GM21423 (cell line): Measurements from ENCODE around the gene CLGN.
A peak's percentile ranks its signal among the peaks of the same experiment; 100 is the strongest.

Experiments
- ATAC-seq: cut with Tn5 transposase; IDR thresholded peaks from one replicate; pipeline ENCODE4 v1.9.1; 2021; ENCODE audit warnings: mild to moderate bottlenecking, moderate library complexity; ENCODE audit not compliant: unreplicated experiment

CLGN gene

GRCh38 chr4:140382732-140383131, 44.7 kb downstream of the CLGN start:
- no peak for ATAC-seq

- ATAC-seq: no peak
Observed at GRCh38 chr4:140374130-140374477, 53.3 kb downstream of the CLGN start.

- ATAC-seq: peak; percentile 93
Observed at GRCh38 chr4:140373328-140374129, 53.9 kb downstream of the CLGN start, which contains the start of gene SCOC. TSS of gene SCOC (plus strand) at chr4:140373646. CDS start at chr4:140379171, 5,525 bp downstream.

DNA sequence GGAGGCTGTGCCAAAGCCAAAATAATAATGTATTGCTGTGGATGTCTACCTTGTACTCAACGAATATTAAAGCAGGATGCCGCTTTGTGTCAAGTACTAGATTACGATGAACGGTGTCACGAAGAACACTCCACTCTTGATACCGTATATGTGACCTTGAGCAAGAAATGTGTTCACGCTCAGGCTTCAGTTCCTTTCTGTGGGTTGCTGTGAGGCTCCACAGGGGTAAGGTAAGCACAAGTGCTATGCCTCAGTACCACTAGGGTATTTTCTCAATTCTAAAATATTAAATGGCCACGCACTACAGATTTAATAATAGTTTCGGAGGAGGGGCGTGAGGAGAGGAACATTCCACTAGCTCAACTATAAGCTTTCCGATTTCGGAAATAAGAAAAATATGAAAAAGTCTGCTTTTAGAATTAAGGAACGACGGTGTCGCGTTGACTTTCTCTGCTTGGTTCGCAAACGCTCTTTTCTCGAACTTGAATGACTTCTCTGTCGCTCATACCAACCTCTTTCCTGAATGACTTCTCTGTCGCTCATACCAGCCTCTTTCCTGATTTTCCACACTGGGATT, 54.6 kb downstream of the CLGN start:
- ATAC-seq: peak; percentile 60

DNA sequence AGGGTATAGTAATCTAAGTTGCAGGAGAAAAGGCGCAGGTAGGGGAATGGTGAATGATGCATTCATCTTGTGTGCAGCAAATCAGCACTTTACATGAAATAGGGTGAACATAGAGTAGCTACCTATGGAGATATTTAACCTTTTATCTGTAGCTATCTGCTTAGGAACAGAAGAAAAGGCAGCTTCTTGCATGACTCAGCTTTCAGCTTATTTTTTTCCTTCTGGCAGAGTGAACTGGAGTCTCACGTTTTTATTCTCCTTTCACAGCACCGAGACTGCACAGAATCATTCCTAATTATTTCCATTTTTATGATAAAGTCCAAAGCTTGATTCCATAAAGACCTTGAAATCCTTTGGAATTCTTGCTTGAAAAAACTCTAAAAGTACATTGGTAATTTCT, 58.8 kb downstream of the CLGN start:
- no peak for ATAC-seq

DNA sequence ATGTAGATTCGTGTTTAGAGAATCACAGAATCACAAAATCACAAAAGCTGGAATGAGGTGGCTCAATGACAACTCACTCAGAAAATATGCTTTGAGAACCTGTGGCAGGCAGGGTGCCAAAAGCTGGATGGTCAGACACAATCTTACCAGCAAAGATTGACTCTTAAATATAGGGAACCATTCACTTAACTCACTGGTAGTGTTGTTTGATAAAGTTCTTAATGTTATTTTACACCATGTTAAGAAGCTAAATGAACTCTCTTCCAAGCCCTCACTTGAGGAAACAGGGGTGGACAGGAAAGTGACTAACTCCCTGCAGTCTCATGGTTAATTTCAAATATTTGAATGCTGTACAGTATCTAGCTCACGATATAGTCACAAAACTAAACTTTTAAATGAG, 59.7 kb downstream of the CLGN start:
- ATAC-seq: no peak

DNA sequence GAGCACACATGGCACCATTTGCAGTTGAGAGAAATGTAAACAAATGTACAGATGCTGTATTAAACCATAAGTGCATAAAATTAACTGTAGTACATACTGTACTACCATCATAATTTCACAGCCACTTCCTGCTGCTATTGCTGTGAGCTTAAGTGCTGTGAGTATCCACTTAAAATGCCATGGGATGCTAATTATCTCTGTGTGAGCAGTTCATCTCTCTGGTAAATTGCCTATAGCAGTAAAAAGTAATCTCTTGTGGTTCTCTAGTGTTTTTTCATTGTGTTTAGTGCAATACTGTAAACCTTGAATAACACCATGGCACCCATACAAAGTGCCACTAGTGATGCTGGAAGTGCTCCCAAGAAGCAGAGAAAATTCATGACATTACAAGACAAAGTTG, 63.9 kb downstream of the CLGN start:
- no peak for ATAC-seq

DNA sequence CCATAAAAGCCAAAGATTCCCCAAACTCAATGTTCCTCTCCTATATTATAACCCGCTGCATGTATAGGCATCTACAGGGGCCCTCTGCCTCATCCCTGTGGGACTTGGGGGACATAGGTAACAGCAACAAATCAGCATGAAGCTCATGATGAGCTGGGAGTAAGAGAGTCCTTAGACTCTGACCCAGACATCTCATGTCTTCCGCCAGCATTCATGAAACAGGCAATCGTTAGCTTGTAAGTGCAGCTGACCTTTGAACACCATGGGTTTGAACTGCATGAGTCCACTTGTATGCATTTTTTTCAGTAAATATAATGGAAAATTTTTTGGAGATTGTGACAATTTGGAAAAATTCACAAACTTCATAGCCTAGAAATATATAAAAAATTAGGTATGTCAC, 64.4 kb downstream of the CLGN start:
- ATAC-seq: no peak

DNA sequence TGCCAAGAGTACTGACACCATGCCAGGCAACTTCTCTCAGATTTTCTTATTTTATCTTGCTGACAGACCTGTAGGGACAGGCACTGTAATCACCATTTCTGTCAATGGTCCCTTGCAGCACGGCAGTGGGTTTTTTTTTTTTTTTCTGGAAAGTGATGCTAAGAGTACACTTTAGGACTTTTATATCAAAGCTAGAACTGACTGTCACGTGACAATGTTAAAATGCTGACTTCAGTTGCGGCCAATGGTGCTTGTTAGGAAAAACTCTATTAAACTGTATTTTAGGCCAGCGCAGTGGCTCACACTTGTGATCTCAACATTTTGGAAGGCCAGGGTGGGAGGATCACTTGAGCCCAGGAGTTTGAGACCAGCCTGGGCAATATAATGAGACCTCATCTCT, 66.3 kb downstream of the CLGN start:
- ATAC-seq: no peak

- peak; percentile 95 for ATAC-seq
Observed at GRCh38 chr4:140359562-140360427, 67.7 kb downstream of the CLGN start.

- ATAC-seq: no peak
Observed at GRCh38 chr4:140358281-140358680, 69.2 kb downstream of the CLGN start.

DNA sequence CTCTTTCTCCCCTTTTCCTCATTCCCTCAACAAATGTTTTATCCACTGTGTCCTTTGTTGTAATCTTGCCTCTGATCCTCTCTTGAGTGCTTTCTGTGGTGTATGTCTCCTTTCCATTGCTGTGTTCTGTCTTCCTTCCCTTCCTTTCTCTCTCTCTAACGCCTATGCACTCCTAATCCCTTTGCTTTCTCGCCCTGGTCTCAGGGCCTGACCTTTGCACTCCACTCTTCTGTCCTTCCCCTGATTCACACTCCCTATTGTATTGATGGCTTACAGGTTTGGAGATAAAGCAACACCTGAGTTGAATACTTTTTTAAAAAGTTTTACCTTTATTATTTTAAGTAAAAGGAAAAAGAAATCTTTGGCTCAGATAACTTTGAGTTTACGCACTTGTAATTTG, 69.6 kb downstream of the CLGN start:
- ATAC-seq: no peak

GRCh38 chr4:140355288-140355687, 72.2 kb downstream of the CLGN start:
- ATAC-seq: no peak

DNA sequence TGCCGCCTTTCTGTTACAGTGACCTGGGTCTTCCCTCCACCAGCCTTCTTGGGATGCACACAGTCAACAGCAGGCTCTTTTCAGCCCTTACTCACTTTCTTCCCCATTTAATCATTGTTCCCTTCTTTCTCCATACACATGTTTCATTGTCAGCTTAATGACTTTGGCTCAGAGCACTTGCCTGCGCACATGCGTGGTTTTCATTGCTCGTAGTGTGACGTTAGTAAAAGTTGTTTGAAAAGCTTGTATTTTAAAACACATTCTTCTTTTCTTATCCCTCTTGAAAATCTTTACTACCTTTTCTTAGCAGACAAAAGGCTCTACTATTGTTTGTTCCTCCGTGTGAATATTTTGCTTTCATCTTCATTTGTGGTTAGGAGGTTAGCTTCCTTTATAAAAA, 73.7 kb downstream of the CLGN start:
- no peak for ATAC-seq

DNA sequence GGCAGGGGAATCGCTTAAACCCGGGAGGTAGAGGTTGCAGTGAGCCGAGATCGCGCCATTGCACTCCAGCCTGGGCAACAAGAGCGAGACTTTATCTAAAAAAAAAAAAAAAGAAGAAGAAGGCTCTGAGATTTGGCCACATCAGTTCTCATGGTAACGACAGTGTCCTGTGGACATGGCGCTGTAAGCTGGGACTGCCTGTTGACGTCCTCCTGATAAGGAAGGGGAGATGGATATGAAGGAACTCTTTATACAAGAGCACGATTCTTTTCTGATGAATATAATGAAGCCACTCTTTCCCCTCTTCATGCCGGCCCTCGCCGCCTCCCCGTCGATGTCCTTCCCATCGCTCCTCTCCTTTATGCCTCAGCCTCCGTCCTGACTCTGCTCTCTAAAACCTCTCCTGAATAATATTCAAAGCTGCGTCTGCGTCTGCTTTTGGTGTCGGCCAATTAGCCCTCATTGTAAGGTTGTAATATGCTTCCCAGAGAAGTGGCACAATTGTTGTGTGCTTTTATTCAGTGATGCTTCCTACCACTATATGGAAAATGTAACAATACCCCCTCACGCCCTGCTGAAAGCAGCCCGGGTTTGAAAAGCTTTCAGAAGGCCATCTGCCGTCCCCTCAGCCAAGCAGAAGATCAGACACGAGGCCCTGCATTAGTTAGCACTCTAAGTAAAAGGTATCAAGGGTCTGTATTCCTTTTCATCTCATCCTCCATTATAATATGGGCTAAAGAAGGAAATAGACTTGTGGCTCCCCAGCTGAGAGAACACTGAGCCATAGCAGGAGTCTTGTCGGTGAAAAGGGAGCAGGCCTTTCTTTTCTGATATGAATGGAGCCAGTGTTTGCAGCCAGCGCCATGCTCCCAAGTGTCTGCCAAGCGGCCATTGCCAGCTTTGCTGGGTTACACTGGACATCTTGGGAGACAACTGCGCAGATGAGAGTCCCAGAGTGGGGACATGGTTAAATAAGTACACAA, 76.1 kb downstream of the CLGN start:
- ATAC-seq: no peak

DNA sequence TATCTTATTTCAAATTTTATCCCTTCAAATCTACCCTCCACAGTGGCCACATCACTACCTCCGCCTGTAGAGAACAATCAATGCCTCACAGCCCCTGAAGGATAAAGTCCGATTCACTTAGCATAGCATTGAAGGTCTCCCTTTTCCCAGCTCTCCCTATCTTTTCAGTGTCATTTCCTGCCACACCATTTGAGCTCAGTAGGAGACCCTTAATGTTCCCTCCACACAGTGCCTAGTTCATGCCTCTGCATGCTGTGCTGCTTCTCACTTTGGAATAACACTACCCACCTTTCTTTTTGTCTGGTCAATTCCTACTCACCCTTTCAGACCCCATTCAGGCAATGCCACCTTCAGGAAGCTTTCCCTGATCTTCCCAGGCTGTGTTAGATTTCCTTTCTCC, 77.6 kb downstream of the CLGN start:
- no peak for ATAC-seq

- no peak for ATAC-seq
Observed at GRCh38 chr4:140346136-140346535, 81.3 kb downstream of the CLGN start.

DNA sequence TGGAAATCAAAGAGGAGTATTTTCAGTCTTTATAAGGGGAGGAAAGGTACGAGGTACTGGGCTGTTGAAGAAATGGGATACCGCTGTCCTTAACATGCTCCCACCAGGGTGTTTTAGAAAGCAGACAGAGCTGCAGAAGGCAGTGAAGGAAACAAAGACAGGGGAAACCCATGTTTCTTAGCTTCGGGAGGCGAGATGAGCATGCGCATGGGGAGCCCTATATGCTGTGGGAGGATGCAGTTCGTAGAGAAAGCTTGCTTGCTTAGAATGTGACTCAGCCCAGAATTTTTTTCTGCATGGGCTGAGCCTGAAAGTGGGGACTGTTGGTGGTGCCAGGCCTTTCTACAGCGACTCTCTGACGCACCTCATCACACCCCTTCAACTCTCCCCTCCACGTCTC, 82.8 kb downstream of the CLGN start:
- ATAC-seq: no peak

- no peak for ATAC-seq
Observed at GRCh38 chr4:140344101-140344500, 83.3 kb downstream of the CLGN start.

GRCh38 chr4:140343303-140343702, 84.1 kb downstream of the CLGN start:
- peak; percentile 98 for ATAC-seq

- no peak for ATAC-seq
Observed at GRCh38 chr4:140342620-140343019, 84.8 kb downstream of the CLGN start.
